ENCODE data around the gene OR2T1.

DNA sequence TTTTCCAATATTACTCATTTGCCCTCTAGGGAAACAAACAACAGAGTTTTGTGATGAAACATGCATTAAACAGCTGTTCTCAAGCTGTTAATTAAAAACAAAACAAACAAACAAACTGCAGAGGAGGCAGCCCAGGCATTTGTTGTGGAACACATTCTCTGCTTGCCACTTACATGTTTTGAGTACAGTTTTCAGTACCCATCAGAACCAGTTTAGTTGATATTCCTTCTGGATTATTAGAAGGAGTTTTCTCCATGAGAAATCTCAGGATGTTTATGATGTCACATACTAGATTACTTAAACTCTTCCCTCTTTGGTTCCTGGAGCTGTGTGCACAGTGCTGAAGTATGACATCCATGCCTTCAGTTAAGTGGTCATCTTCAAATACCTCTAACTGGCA, 27.4 kb upstream of the OR2T1 start, which contains the start of gene OR2T6:
- no peak for TF ChIP-seq CTCF (IDR thresholded peaks at IDR 0.05)
- TF ChIP-seq POLR2A (IDR thresholded peaks at IDR 0.05), result no peak
- TF ChIP-seq POLR2AphosphoS5 (IDR thresholded peaks at IDR 0.05; ENCODE audit: insufficient read depth in 1 of 2, low read depth in 1 of 2), result no peak
